ENCODE measurements around the gene FGFR4.

The FGFR4 gene

GRCh38 chr5:177085985-177086653, 596 bp upstream of the FGFR4 start:
- DNase-seq (ENCODE audit: low spot score) = no peak

GRCh38 chr5:177087398-177088005, 787 bp downstream of the FGFR4 start:
- no peak for DNase-seq (ENCODE audit: low spot score)

- DNase-seq (ENCODE audit: low spot score) = no peak
Observed at GRCh38 chr5:177089127-177089526, 2.4 kb downstream of the FGFR4 start.

GRCh38 chr5:177089825-177090641, 3.3 kb downstream of the FGFR4 start:
- no peak for DNase-seq (ENCODE audit: low spot score)

- no peak for DNase-seq (ENCODE audit: low spot score)
Observed at GRCh38 chr5:177090813-177091212, 4.1 kb downstream of the FGFR4 start.

GRCh38 chr5:177091232-177091631, 4.5 kb downstream of the FGFR4 start:
- DNase-seq (ENCODE audit: low spot score) = no peak

GRCh38 chr5:177092178-177093081, 5.7 kb downstream of the FGFR4 start:
- DNase-seq (ENCODE audit: low spot score) = no peak

GRCh38 chr5:177093082-177093712, 6.5 kb downstream of the FGFR4 start:
- no peak for DNase-seq (ENCODE audit: low spot score)

GRCh38 chr5:177093803-177094202, 7.1 kb downstream of the FGFR4 start:
- no peak for DNase-seq (ENCODE audit: low spot score)

GRCh38 chr5:177094224-177095087, 7.7 kb downstream of the FGFR4 start:
- no peak for DNase-seq (ENCODE audit: low spot score)

GRCh38 chr5:177095088-177095669, 8.5 kb downstream of the FGFR4 start:
- DNase-seq (ENCODE audit: low spot score) = no peak

- DNase-seq (ENCODE audit: low spot score) = no peak
Observed at GRCh38 chr5:177096162-177097015, 9.7 kb downstream of the FGFR4 start.

- no peak for DNase-seq (ENCODE audit: low spot score)
Observed at GRCh38 chr5:177097016-177097985, 10.6 kb downstream of the FGFR4 start.

GRCh38 chr5:177098120-177098469, 11.4 kb downstream of the FGFR4 start:
- DNase-seq (ENCODE audit: low spot score) = no peak

- DNase-seq (ENCODE audit: low spot score) = peak; percentile 44
Observed at GRCh38 chr5:177098470-177099141, 11.9 kb downstream of the FGFR4 start.

- no peak for DNase-seq (ENCODE audit: low spot score)
Observed at GRCh38 chr5:177099422-177100093, 12.8 kb downstream of the FGFR4 start.

- no peak for DNase-seq (ENCODE audit: low spot score)
Observed at GRCh38 chr5:177100714-177101121, 14.0 kb downstream of the FGFR4 start.

Data from Ammon's horn (tissue), 1 donor.